ENCODE data around the gene HNF1B. TPM values are rescaled to one million over a fixed set of nuclear protein-coding genes. Genes with fewer than 3 reads are reported as not detected.
"Not testable (repeated sequence)": the region's sequence is repeated elsewhere in the genome, so short reads cannot be mapped to it uniquely, and the experiment has no call there.

The HNF1B gene
- total and polyA plus RNA-seq, 12 donors: 0.03 to 0.11 (median 0.08) TPM; not detected in 9

- WGBS, 4 donors: 85 to 88% (median 87%) methylated on average over 2 to 6 of the region's 6 CpGs
- TF ChIP-seq, protein P1, sequence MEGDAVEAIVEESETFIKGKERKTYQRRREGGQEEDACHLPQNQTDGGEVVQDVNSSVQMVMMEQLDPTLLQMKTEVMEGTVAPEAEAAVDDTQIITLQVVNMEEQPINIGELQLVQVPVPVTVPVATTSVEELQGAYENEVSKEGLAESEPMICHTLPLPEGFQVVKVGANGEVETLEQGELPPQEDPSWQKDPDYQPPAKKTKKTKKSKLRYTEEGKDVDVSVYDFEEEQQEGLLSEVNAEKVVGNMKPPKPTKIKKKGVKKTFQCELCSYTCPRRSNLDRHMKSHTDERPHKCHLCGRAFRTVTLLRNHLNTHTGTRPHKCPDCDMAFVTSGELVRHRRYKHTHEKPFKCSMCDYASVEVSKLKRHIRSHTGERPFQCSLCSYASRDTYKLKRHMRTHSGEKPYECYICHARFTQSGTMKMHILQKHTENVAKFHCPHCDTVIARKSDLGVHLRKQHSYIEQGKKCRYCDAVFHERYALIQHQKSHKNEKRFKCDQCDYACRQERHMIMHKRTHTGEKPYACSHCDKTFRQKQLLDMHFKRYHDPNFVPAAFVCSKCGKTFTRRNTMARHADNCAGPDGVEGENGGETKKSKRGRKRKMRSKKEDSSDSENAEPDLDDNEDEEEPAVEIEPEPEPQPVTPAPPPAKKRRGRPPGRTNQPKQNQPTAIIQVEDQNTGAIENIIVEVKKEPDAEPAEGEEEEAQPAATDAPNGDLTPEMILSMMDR (IDR thresholded peaks at IDR 0.05): no peak
- no peak for TF ChIP-seq POLR2A (IDR thresholded peaks at IDR 0.05)
- intact Hi-C loops (cut with DNase I): no loop called here
Observed at GRCh38 chr17:37691807-37692206, 53.1 kb downstream of the HNF1B start.

DNA sequence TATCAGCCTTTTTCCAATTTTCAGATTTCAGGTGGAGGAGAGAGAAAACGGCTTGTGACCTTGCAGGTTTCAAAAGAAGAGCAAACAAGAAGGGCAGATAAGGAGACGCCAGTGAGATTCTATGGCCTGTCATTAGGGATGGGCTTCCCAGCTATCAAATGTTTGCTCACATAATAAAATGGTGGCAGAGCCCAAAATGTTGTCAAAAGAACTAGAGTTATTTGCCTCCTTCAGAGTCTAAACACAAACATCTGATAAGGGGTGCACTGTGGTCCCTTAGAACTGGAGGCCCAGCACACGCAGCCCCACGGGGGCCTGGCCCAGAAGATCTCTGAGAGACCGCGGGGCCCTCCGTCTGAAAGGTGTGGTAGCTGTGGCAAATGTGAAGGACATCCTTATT is 55.5 kb downstream of the HNF1B start:
- Histone ChIP-seq H3K4me3 (no peak overlapping the region), H3K27me3 (no peaks in the 10 kb centered on the region), H3K9me3 (replicated peaks in 1 of 3) (no peaks in the 10 kb centered on the region), H3K27ac (no peak overlapping the region), H3K36me3 (replicated peaks in 1 of 2) (no peaks in the 10 kb centered on the region), H3K4me1 (replicated peaks in 1 of 2) (no peaks in the 10 kb centered on the region)
- WGBS, 4 donors: 80 to 88% (median 85%) methylated on average over 7 of the region's 7 CpGs
- DNase-seq: no peak
- TF ChIP-seq POLR2A (IDR thresholded peaks at IDR 0.05): no peak
- TF ChIP-seq, protein P1 (IDR thresholded peaks at IDR 0.05): no peak
- intact Hi-C loops (cut with DNase I): no loop called here

More at GRCh38 chr17:37691807-37692206, 53.1 kb downstream of the HNF1B start:
- H3K36me3 ChIP-seq (replicated peaks in 1 of 2): no peaks in the 10 kb centered on the region
- no peak for DNase-seq
- H3K27ac ChIP-seq: no peak overlapping the region
- no peaks in the 10 kb centered on the region for H3K27me3 ChIP-seq
- no peak overlapping the region for H3K4me3 ChIP-seq
- H3K4me1 ChIP-seq (replicated peaks in 1 of 2): no peaks in the 10 kb centered on the region
- no peaks in the 10 kb centered on the region for H3K9me3 ChIP-seq (replicated peaks in 1 of 3)

- Histone ChIP-seq H3K36me3 (replicated peaks in 1 of 2) (no peaks in the 10 kb centered on the region), H3K27me3 (no peaks in the 10 kb centered on the region), H3K4me3 (no peak overlapping the region), H3K27ac (no peak overlapping the region), H3K4me1 (replicated peaks in 1 of 2) (no peaks in the 10 kb centered on the region), H3K9me3 (replicated peaks in 1 of 3) (no peaks in the 10 kb centered on the region)
- WGBS, 4 donors: 60 to 69% (median 67%) methylated on average over 9 of the region's 9 CpGs
- intact Hi-C loops (cut with DNase I): no loop called here
- no peak for TF ChIP-seq POLR2A (IDR thresholded peaks at IDR 0.05)
- TF ChIP-seq, protein P1 (IDR thresholded peaks at IDR 0.05): no peak
- no peak for DNase-seq
Observed at GRCh38 chr17:37683454-37683984, 61.3 kb downstream of the HNF1B start.

DNA sequence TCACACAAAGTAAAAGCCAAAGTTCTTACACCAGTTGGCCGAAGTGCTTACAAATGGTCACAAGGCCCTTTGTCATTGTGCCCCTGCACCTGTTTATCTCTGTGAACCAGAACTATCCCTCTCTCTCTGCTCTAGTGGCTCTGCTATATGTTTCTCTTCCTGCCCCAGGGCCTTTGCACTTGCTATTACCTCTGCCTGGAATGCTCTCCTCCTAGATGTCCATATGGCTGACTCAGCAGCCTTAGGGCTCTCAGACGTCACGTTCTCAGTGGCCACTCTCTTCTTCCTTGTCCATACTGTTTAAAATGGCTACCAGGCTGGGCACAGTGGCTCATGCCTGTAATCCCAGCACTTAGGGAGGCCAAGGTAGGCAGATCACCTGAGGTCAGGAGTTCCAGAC is 62.9 kb downstream of the HNF1B start:
- intact Hi-C loops (cut with DNase I): no loop called here
- H3K36me3 ChIP-seq (replicated peaks in 1 of 2): no peaks in the 10 kb centered on the region
- no peak overlapping the region for H3K4me3 ChIP-seq
- no peak for DNase-seq
- 75 to 92% (median 84%) methylated on average over 3 of the region's 3 CpGs for WGBS, 4 donors
- TF ChIP-seq, protein P1 (IDR thresholded peaks at IDR 0.05): no peak
- no peak for TF ChIP-seq POLR2A (IDR thresholded peaks at IDR 0.05)
- H3K27ac ChIP-seq: no peak overlapping the region
- no peaks in the 10 kb centered on the region for H3K27me3 ChIP-seq
- no peaks in the 10 kb centered on the region for H3K9me3 ChIP-seq (replicated peaks in 1 of 3)
- H3K4me1 ChIP-seq (replicated peaks in 1 of 2): no peaks in the 10 kb centered on the region

GRCh38 chr17:37679995-37680394 is 64.9 kb downstream of the HNF1B start:
- H3K9me3 ChIP-seq (replicated peaks in 1 of 3); intact Hi-C loops (cut with DNase I); H3K4me1 ChIP-seq (replicated peaks in 1 of 2); H3K27ac ChIP-seq; H3K27me3 ChIP-seq; H3K36me3 ChIP-seq (replicated peaks in 1 of 2); H3K4me3 ChIP-seq; DNase-seq: not testable (repeated sequence)
- WGBS, 4 donors: 71 to 89% (median 72%) methylated on average over 1 to 2 of the region's 2 CpGs
